IMR-90 (cell line): ENCODE results near the gene MAPK1. TPM values are rescaled to one million over a fixed set of nuclear protein-coding genes. Genes with fewer than 3 reads are reported as not detected.

Experiments used
- ATAC-seq: fragments of 200-7000 bp; cut with Tn5 transposase; 2 replicates; pipeline ENCODE4 v1.9.1; 2020; ENCODE audit warnings: low read depth, mild to moderate bottlenecking, moderate library complexity
- BruUV-seq: library from RNA; stranded (reverse); fragments of 400-500 nt; replicated peaks from 2 replicates; lab custom pipeline; 2021; lab: Mats Ljungman, UMichigan
- CTCF ChIA-PET: fragments of 300-600 bp; formaldehyde crosslinking; extraction: SDS; loops from one replicate; lab custom pipeline; 2021; ENCODE audit warnings: antibody characterized with exemption; lab: Yijun Ruan, JAX
- POLR2A ChIA-PET: fragments of 300-600 bp; sonication (Branson Sonifier 250); formaldehyde crosslinking; loops from one replicate; lab custom pipeline; 2022; ENCODE audit warnings: antibody characterized with exemption; ENCODE audit not compliant: unreplicated experiment; lab: Charles Lee
- DNase-seq: peaks from one replicate; pipeline ENCODE4 v3.0.0; 2013
- H2AFZ ChIP-seq: replicated peaks from 2 replicates; pipeline ENCODE3; 2013; ENCODE audit warnings: low read length, mild to moderate bottlenecking; ENCODE audit not compliant: poor library complexity
- H2AK5ac ChIP-seq: 2 replicates; pipeline ENCODE4 v1.6.1; 2013; ENCODE audit warnings: low read depth, low read length, inconsistent platforms
- H2AK9ac ChIP-seq: replicated peaks from 2 replicates; pipeline ENCODE3; 2013; ENCODE audit warnings: mild to moderate bottlenecking, low read depth, low read length, moderate library complexity; ENCODE audit not compliant: poor library complexity
- H2BK120ac ChIP-seq: 2 replicates; pipeline ENCODE4 v1.6.1; 2013; ENCODE audit warnings: low read depth, low read length, inconsistent platforms
- H2BK15ac ChIP-seq: 3 replicates; pipeline ENCODE4 v1.6.1; 2013; ENCODE audit warnings: low read depth, low read length, inconsistent platforms
- H2BK20ac ChIP-seq: 2 replicates; pipeline ENCODE4 v1.6.1; 2013; ENCODE audit warnings: low read depth, mild to moderate bottlenecking, inconsistent platforms, low read length, moderate library complexity
- H2BK5ac ChIP-seq: 2 replicates; pipeline ENCODE4 v1.6.1; 2013; ENCODE audit warnings: mild to moderate bottlenecking, low read depth, low read length, inconsistent platforms; ENCODE audit not compliant: poor library complexity, severe bottlenecking
- H3K14ac ChIP-seq: replicated peaks from 2 replicates; pipeline ENCODE4 v1.6.1; 2013; ENCODE audit warnings: low read depth, low read length, inconsistent platforms
- H3K18ac ChIP-seq: 2 replicates; pipeline ENCODE4 v1.6.1; 2013; ENCODE audit warnings: low read depth, low read length, control low read depth
- H3K23ac ChIP-seq: 2 replicates; pipeline ENCODE4 v1.6.1; 2013; ENCODE audit warnings: low read depth, low read length, inconsistent platforms
- H3K27ac ChIP-seq: 2 replicates; pipeline ENCODE4 v1.5.1; 2013; ENCODE audit warnings: mild to moderate bottlenecking, control low read depth, low read length; ENCODE audit not compliant: insufficient read depth
- H3K27me3 ChIP-seq: 2 replicates; pipeline ENCODE4 v1.6.1; 2013; ENCODE audit warnings: low read length; ENCODE audit not compliant: control insufficient read depth, insufficient read depth
- H3K36me3 ChIP-seq: 2 replicates; pipeline ENCODE4 v1.6.1; 2013; ENCODE audit warnings: low read length, mixed read lengths; ENCODE audit not compliant: control insufficient read depth, insufficient read depth
- H3K4ac ChIP-seq: 2 replicates; pipeline ENCODE4 v1.6.1; 2013; ENCODE audit warnings: low read depth, low read length, inconsistent platforms
- H3K4me1 ChIP-seq: 2 replicates; pipeline ENCODE4 v1.6.1; 2013; ENCODE audit warnings: low read length, mixed read lengths; ENCODE audit not compliant: control insufficient read depth, insufficient read depth
- H3K4me2 ChIP-seq: 2 replicates; pipeline ENCODE4 v1.6.1; 2013; ENCODE audit warnings: low read depth, mild to moderate bottlenecking, control low read depth, low read length, moderate library complexity
- H3K4me3 ChIP-seq: 2 replicates; pipeline ENCODE4 v1.5.1; 2013; ENCODE audit warnings: low read depth, mild to moderate bottlenecking, control low read depth, low read length, moderate library complexity; ENCODE audit not compliant: insufficient read depth
- H3K56ac ChIP-seq: 2 replicates; pipeline ENCODE4 v1.6.1; 2013; ENCODE audit warnings: low read length, inconsistent platforms; ENCODE audit not compliant: insufficient read depth; ENCODE audit errors: extremely low read depth
- H3K79me1 ChIP-seq, 2 experiments: 2 replicates each; pipeline ENCODE4 v1.6.1; 2013; ENCODE audit warnings: low read length in 2 of 2, inconsistent platforms in 1 of 2, low read depth in 1 of 2
- H3K9ac ChIP-seq: 2 replicates; pipeline ENCODE4 v1.6.1; 2013; ENCODE audit warnings: low read depth, low read length, control low read depth
- H3K9me1 ChIP-seq: 2 replicates; pipeline ENCODE4 v1.6.1; 2013; ENCODE audit warnings: low read length, inconsistent platforms; ENCODE audit not compliant: insufficient read depth
- H3K9me3 ChIP-seq: 2 replicates; pipeline ENCODE4 v1.6.1; 2013; ENCODE audit warnings: low read length; ENCODE audit not compliant: control insufficient read depth, insufficient read depth
- H4K20me1 ChIP-seq: 2 replicates; pipeline ENCODE4 v1.6.1; 2013; ENCODE audit warnings: low read length, inconsistent platforms; ENCODE audit not compliant: insufficient read depth
- H4K5ac ChIP-seq: 2 replicates; pipeline ENCODE4 v1.6.1; 2013; ENCODE audit warnings: mild to moderate bottlenecking, low read depth, low read length, control low read depth
- H4K8ac ChIP-seq, 2 experiments: 2 replicates each; pipeline ENCODE4 v1.6.1; 2013; ENCODE audit warnings: low read depth in 2 of 2, low read length in 2 of 2, control low read depth in 1 of 2, inconsistent platforms in 1 of 2
- H4K91ac ChIP-seq: 2 replicates; pipeline ENCODE4 v1.6.1; 2013; ENCODE audit warnings: low read depth, low read length, inconsistent platforms; ENCODE audit not compliant: insufficient read depth
- BHLHE40 ChIP-seq: fragments of 150-350 bp; IDR thresholded peaks from 2 replicates; pipeline ENCODE4 v1.6.1; 2016; ENCODE audit warnings: mild to moderate bottlenecking, low read depth, low read length
- CEBPB ChIP-seq: IDR thresholded peaks from 2 replicates; pipeline ENCODE4 v1.6.1; 2012; ENCODE audit warnings: low read depth, low read length, improper control_type of control experiment
- CHD1 ChIP-seq: IDR thresholded peaks from 2 replicates; pipeline ENCODE4 v1.6.1; 2012; ENCODE audit warnings: low read depth, low read length, improper control_type of control experiment
- CTCF ChIP-seq: conservative IDR thresholded peaks from 2 replicates; pipeline ENCODE4 v1.5.1; 2012; ENCODE audit warnings: mild to moderate bottlenecking, low read depth, low read length, improper control_type of control experiment
- ELK1 ChIP-seq: fragments of 150-350 bp; IDR thresholded peaks from 2 replicates; pipeline ENCODE4 v1.6.1; 2016; ENCODE audit warnings: low read depth, mild to moderate bottlenecking, low read length, moderate library complexity, borderline replicate concordance
- FOS ChIP-seq: fragments of 150-350 bp; IDR thresholded peaks from 2 replicates; pipeline ENCODE4 v1.6.1; 2016; ENCODE audit warnings: low read depth, low read length
- MAFK ChIP-seq: IDR thresholded peaks from 2 replicates; pipeline ENCODE4 v1.6.1; 2012; ENCODE audit warnings: low read depth, low read length, improper control_type of control experiment
- MAZ ChIP-seq: IDR thresholded peaks from 2 replicates; pipeline ENCODE4 v1.6.1; 2012; ENCODE audit warnings: low read depth, mild to moderate bottlenecking, low read length, improper control_type of control experiment, moderate library complexity, borderline replicate concordance
- MXI1 ChIP-seq: IDR thresholded peaks from 2 replicates; pipeline ENCODE4 v1.6.1; 2012; ENCODE audit warnings: low read depth, mild to moderate bottlenecking, low read length, moderate library complexity, borderline replicate concordance
- NFE2L2 ChIP-seq: fragments of 150-350 bp; IDR thresholded peaks from 2 replicates; pipeline ENCODE4 v1.6.1; 2016; ENCODE audit warnings: low read depth, mild to moderate bottlenecking, low read length
- POLR2A ChIP-seq: IDR thresholded peaks from 2 replicates; pipeline ENCODE4 v1.6.1; 2012; ENCODE audit warnings: mild to moderate bottlenecking, low read depth, low read length
- RAD21 ChIP-seq: IDR thresholded peaks from 2 replicates; pipeline ENCODE4 v1.6.1; 2012; ENCODE audit warnings: low read length, improper control_type of control experiment
- RCOR1 ChIP-seq: IDR thresholded peaks from 2 replicates; pipeline ENCODE4 v1.6.1; 2012; ENCODE audit warnings: mild to moderate bottlenecking, low read length, improper control_type of control experiment; ENCODE audit not compliant: insufficient replicate concordance
- RFX5 ChIP-seq: IDR thresholded peaks from 2 replicates; pipeline ENCODE4 v1.8.0; 2012; ENCODE audit warnings: low read depth, mild to moderate bottlenecking, low read length, moderate library complexity
- SMC3 ChIP-seq: fragments of 150-350 bp; IDR thresholded peaks from 2 replicates; pipeline ENCODE4 v1.6.1; 2016; ENCODE audit warnings: low read depth, mild to moderate bottlenecking, antibody characterized with exemption, low read length, moderate library complexity
- USF2 ChIP-seq: fragments of 150-350 bp; IDR thresholded peaks from 2 replicates; pipeline ENCODE4 v1.6.1; 2017; ENCODE audit warnings: mild to moderate bottlenecking, antibody characterized with exemption, low read length, low read depth
- WGBS, 2 experiments: methylation state at CpG; one replicate each; pipeline versions ENCODE4 v1.1.5 to v1.1.7; 2013; ENCODE audit warnings: missing lambda C conversion rate in 2 of 2; ENCODE audit not compliant: insufficient read length in 1 of 2; ENCODE audit errors: extremely low coverage in 2 of 2; 5-methylcytosine and 5-hydroxymethylcytosine counted together
- dilution Hi-C: fragments of 300-500 bp; cut with HindIII; formaldehyde crosslinking; loops from one replicate; pipeline ENCODE4 v1.14.3; 2018; ENCODE audit warnings: low sequenced_read_pairs; ENCODE audit not compliant: unreplicated experiment
- in situ Hi-C: fragments of 300-500 bp; cut with MboI; formaldehyde crosslinking; loops from 3 replicates; pipeline ENCODE4 v1.14.3; 2019; ENCODE audit warnings: low sequenced_read_pairs, inconsistent platforms, mixed read lengths
- intact Hi-C: fragments of 100-400 bp; cut with micrococcal nuclease; formaldehyde crosslinking; loops from 2 replicates; pipeline ENCODE4 v1.10.0; 2022
- polyA plus RNA-seq, 3 experiments: library from polyadenylated mRNA; depleted of rRNA; stranded (reverse); fragments of >200 nt; gene quantifications; 2 replicates each; pipeline ENCODE4 v1.2.3, GENCODE V29; 2012; ENCODE audit warnings: low replicate concordance in 1 of 3
- total RNA-seq: library from RNA; depleted of rRNA; stranded (reverse); fragments of >200 nt; gene quantifications from 2 replicates; pipeline ENCODE4 v1.2.3, GENCODE V29; 2012

The MAPK1 gene
- total and polyA plus RNA-seq, 2 of the 4 experiments (the other 2 are of a cell fraction): 41.0 to 51.3 TPM

DNA sequence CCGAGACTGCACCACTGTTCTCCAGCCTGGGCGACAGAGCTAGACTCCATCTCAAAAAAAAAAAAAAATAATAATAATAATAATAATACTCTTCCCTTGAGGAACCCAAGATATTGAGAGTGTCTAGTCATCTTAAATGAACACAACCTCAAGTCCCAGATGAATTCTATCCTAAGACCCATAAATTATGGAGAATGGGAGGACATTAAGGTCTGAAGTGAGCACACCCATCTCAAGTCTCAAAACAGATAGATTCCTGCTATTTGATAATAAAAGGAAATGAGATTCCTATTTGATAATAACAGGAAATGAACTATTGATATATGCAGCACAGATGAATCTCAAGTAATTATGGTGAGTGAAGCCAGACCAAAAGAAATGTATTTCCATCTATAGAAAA is 51.5 kb downstream of the MAPK1 start:
- no peak overlapping the region for H3K56ac ChIP-seq
- H4K8ac ChIP-seq: no peak overlapping the region
- no peak overlapping the region for H3K27ac ChIP-seq
- peaks cover 76% of the 10 kb centered on the region for H4K20me1 ChIP-seq
- H3K9me3 ChIP-seq: no peaks in the 10 kb centered on the region
- H4K5ac ChIP-seq: no peak overlapping the region
- H3K4me2 ChIP-seq: no peak overlapping the region
- no peak overlapping the region for H3K4me3 ChIP-seq
- H4K91ac ChIP-seq: no peak overlapping the region
- dilution Hi-C loops (no loop called here), intact Hi-C loops (loop anchor here (5.0 kb wide), 1 partner anchor 51 kb away; the partner anchor contains the start of gene MAPK1), in situ Hi-C loops (no loop called here)
- H2BK5ac ChIP-seq: peak overlapping the region; percentile 68
- ATAC-seq (no peak), DNase-seq (no peak)
- no peak overlapping the region for H2BK120ac ChIP-seq
- no peaks in the 10 kb centered on the region; the same call in 1 of the 2 replicates for H3K36me3 ChIP-seq
- no peak overlapping the region for H3K4ac ChIP-seq
- no CpG with 5 or more reads among the region's 2 CpGs for WGBS, 2 experiments
- H3K27me3 ChIP-seq: no peaks in the 10 kb centered on the region
- CTCF ChIA-PET: no interaction called here
- H3K4me1 ChIP-seq: peaks cover 10% of the 10 kb centered on the region
- no peak overlapping the region for H3K14ac ChIP-seq
- H3K18ac ChIP-seq: no peak overlapping the region
- BruUV-seq: no TSS peak
- H2AFZ ChIP-seq: no peak overlapping the region
- H3K23ac ChIP-seq: no peak overlapping the region
- H3K9ac ChIP-seq: no peak overlapping the region
- H3K9me1 ChIP-seq: peaks cover 21% of the 10 kb centered on the region
- TF ChIP-seq ELK1 (no peak), BHLHE40 (no peak), RAD21 (no peak), CHD1 (no peak), NFE2L2 (no peak), SMC3 (no peak), CEBPB (no peak), RFX5 (no peak), MAFK (no peak), MXI1 (no peak), CTCF (no peak), POLR2A (no peak), RCOR1 (no peak), FOS (no peak), USF2 (no peak), MAZ (no peak)
- 0 out of 2 replicates have a peak overlapping the region, but pooled peaks have one; percentile 30 for H2AK5ac ChIP-seq
- H2BK20ac ChIP-seq: no peak overlapping the region
- no peak overlapping the region for H2AK9ac ChIP-seq
- no peak overlapping the region for H2BK15ac ChIP-seq
- peaks cover 13 to 76% of the 10 kb centered on the region in 2 experiments; a peak in 3 of 4 replicates for H3K79me1 ChIP-seq
- POLR2A ChIA-PET: interaction anchor here (0.6 kb wide), 1 partner anchor 10 kb away, joined by 3 read pairs; no protein-coding TSS in a partner anchor
